ENCODE measurements around the gene COMMD10. TPM values are rescaled to one million over a fixed set of nuclear protein-coding genes. Genes with fewer than 3 reads are reported as not detected.

Gene COMMD10
- total RNA-seq, 4 donors from 2014 or later = 17.6 to 35.7 (median 25.7) TPM

- DNase-seq (ENCODE audit: extremely low spot score) = no peak
- H3K4me1 ChIP-seq = peaks cover 0 to 3% (median 0%) of the 10 kb centered on the region in 4 donors
- intact Hi-C loops (cut with DNase I) = no loop called here
- 96% methylated on average over 2 of the region's 2 CpGs for WGBS
- TF ChIP-seq POLR2AphosphoS5 (IDR thresholded peaks at IDR 0.05) (no peak), CTCF (IDR thresholded peaks at IDR 0.05) (no peak), EP300 (IDR thresholded peaks at IDR 0.05) (no peak), POLR2A (IDR thresholded peaks at IDR 0.05; ENCODE audit: low read depth) (no peak)
- H3K4me3 ChIP-seq = no peak overlapping the region
- H3K27ac ChIP-seq (replicated peaks in 1 of 4) = no peak overlapping the region
- H3K27me3 ChIP-seq = no peaks in the 10 kb centered on the region
- H3K9me3 ChIP-seq = no peaks in the 10 kb centered on the region
- no peaks in the 10 kb centered on the region for H3K36me3 ChIP-seq
These were observed 124.3 kb downstream of the COMMD10 start for GRCh38 chr5:116209166-116209565.

- Histone ChIP-seq H3K4me1 (peaks cover 0 to 3% (median 0%) of the 10 kb centered on the region in 4 donors), H3K4me3 (no peak overlapping the region), H3K27ac (replicated peaks in 1 of 4) (no peak overlapping the region), H3K9me3 (no peaks in the 10 kb centered on the region), H3K27me3 (no peaks in the 10 kb centered on the region), H3K36me3 (no peaks in the 10 kb centered on the region)
- intact Hi-C loops (cut with DNase I) = no loop called here
- no peak for DNase-seq (ENCODE audit: extremely low spot score)
- TF ChIP-seq EP300 (IDR thresholded peaks at IDR 0.05) (no peak), POLR2A (IDR thresholded peaks at IDR 0.05; ENCODE audit: low read depth) (no peak), POLR2AphosphoS5 (IDR thresholded peaks at IDR 0.05) (no peak), CTCF (IDR thresholded peaks at IDR 0.05) (no peak)
These were observed 127.4 kb downstream of the COMMD10 start for GRCh38 chr5:116212225-116212624.

DNA sequence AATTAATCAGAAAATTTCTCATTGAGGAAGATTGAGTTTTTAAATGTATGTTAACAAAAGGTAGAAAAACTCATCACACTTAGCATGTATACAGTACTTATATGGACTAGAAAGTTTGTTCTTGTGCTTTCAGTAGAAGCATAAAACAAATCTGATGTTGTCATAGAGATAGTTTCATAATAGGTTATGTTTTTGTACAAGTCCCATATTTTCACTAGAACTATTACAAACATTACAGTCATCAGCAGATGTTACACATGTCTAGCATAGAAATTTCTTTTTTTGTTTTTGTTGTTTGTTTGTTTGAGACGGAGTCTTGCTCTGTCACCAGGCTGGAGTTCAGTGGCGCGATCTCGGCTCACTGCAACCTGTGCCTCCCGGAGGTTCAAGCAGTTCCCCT, 131.4 kb downstream of the COMMD10 start:
- Histone ChIP-seq H3K4me1 (no peaks in the 10 kb centered on the region), H3K27ac (replicated peaks in 1 of 4) (no peak overlapping the region), H3K27me3 (no peaks in the 10 kb centered on the region), H3K4me3 (no peak overlapping the region), H3K9me3 (no peaks in the 10 kb centered on the region), H3K36me3 (no peaks in the 10 kb centered on the region)
- TF ChIP-seq POLR2A (IDR thresholded peaks at IDR 0.05; ENCODE audit: low read depth) = no peak
- TF ChIP-seq EP300 (IDR thresholded peaks at IDR 0.05) = no peak
- no peak for TF ChIP-seq CTCF (IDR thresholded peaks at IDR 0.05)
- TF ChIP-seq POLR2AphosphoS5 (IDR thresholded peaks at IDR 0.05) = no peak
- DNase-seq (ENCODE audit: extremely low spot score) = no peak
- WGBS = 96% methylated on average over 5 of the region's 5 CpGs
- intact Hi-C loops (cut with DNase I) = no loop called here

- Histone ChIP-seq H3K4me3 (no peak overlapping the region), H3K9me3 (peaks cover 0 to 7% (median 2%) of the 10 kb centered on the region in 4 donors), H3K27me3 (no peaks in the 10 kb centered on the region), H3K27ac (replicated peaks in 1 of 4) (no peak overlapping the region), H3K4me1 (no peaks in the 10 kb centered on the region), H3K36me3 (no peaks in the 10 kb centered on the region)
- no peak for DNase-seq (ENCODE audit: extremely low spot score)
- intact Hi-C loops (cut with DNase I) = no loop called here
- TF ChIP-seq POLR2A (IDR thresholded peaks at IDR 0.05; ENCODE audit: low read depth) (no peak), POLR2AphosphoS5 (IDR thresholded peaks at IDR 0.05) (no peak), CTCF (IDR thresholded peaks at IDR 0.05) (no peak), EP300 (IDR thresholded peaks at IDR 0.05) (no peak)
These were observed 140.6 kb downstream of the COMMD10 start for GRCh38 chr5:116225281-116225922.
